Neural cell (in vitro differentiated cells): ENCODE data around the gene LEMD2.

Experiments
- EP300 ChIP-seq: fragments of 450-650 bp; conservative IDR thresholded peaks from 2 replicates; pipeline ENCODE4 v1.6.1; 2014; ENCODE audit warnings: antibody characterized with exemption, mild to moderate bottlenecking, moderate library complexity; ENCODE audit not compliant: poor library complexity, severe bottlenecking
- EZH2 ChIP-seq: fragments of 200-600, 300-800 bp; shearing (Covaris generic), sonication (generic); IDR thresholded peaks from 2 replicates; pipeline ENCODE4 v1.6.1; 2014; ENCODE audit warnings: antibody characterized with exemption, low read length, borderline replicate concordance, mild to moderate bottlenecking; ENCODE audit not compliant: insufficient read depth, poor library complexity, severe bottlenecking
- POLR2AphosphoS5 ChIP-seq: IDR thresholded peaks from 2 replicates; pipeline ENCODE4 v1.6.1; 2012
- SMC3 ChIP-seq: fragments of 450-650 bp; conservative IDR thresholded peaks from 2 replicates; pipeline ENCODE4 v1.6.1; 2014; ENCODE audit warnings: antibody characterized with exemption, mild to moderate bottlenecking, moderate library complexity; ENCODE audit not compliant: poor library complexity
- TAF1 ChIP-seq: IDR thresholded peaks from 2 replicates; pipeline ENCODE4 v1.6.1; 2012; ENCODE audit warnings: low read depth
- TF ChIP-seq, protein P1 (sequence below): fragments of 450-650 bp; IDR thresholded peaks from 2 replicates; pipeline ENCODE4 v1.5.1; 2014; ENCODE audit warnings: antibody characterized with exemption, mild to moderate bottlenecking, moderate library complexity; ENCODE audit not compliant: poor library complexity, severe bottlenecking

DNA sequence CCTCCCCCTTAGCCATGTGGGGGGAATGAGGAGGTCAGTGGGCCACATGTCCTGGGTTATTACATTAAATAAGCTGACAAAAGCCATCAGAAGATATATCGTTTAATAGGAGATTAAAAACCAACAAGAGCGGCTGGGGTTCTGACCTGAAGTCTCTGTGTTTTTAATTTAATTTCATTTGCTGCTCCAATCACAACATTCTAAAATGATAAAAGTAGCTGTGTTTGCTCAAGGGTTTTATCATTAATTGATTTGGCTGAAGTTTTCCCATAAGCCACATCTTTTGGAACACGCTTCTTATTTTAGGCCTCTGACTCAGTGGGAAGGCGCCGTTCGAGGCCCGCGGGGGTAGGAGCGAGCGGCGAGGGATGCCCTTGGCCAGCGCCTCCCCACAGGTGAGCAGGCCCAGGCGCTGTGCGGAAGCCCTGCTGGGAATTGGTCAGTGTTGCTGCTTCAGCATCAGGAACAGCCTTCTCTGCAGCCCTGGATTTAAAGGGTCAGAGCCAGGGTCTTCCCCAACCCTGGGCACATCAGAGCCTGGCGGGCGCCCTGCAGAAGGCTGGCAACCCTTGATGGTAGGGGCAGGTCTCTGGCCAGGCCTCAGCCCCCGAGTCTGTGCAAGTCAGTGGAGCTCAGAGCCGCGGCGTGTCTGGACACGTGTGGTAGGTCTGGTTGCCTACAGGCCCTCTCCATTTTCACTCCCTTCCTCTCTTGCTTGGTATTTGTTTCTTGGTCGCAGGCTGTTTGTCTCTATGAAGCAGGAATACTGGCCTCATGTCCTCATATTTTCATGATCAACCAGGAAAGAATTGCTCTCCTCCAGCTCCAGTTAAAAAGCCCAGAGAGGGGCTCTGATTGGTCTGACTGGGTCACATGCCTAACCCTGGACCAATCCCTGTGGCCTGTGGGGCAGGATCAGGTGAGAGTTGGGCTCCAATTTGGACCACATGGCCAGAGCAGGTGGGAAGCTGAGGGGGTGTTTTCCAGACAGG lies 45.8 kb upstream of the LEMD2 start:
- TF ChIP-seq, protein P1, sequence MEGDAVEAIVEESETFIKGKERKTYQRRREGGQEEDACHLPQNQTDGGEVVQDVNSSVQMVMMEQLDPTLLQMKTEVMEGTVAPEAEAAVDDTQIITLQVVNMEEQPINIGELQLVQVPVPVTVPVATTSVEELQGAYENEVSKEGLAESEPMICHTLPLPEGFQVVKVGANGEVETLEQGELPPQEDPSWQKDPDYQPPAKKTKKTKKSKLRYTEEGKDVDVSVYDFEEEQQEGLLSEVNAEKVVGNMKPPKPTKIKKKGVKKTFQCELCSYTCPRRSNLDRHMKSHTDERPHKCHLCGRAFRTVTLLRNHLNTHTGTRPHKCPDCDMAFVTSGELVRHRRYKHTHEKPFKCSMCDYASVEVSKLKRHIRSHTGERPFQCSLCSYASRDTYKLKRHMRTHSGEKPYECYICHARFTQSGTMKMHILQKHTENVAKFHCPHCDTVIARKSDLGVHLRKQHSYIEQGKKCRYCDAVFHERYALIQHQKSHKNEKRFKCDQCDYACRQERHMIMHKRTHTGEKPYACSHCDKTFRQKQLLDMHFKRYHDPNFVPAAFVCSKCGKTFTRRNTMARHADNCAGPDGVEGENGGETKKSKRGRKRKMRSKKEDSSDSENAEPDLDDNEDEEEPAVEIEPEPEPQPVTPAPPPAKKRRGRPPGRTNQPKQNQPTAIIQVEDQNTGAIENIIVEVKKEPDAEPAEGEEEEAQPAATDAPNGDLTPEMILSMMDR: no peak
- TF ChIP-seq TAF1 (no peak), EZH2 (no peak), EP300 (no peak), POLR2AphosphoS5 (no peak), SMC3 (no peak)
